ENCODE results near the gene AJUBA.
"Not testable (repeated sequence)": the region's sequence is repeated elsewhere in the genome, so short reads cannot be mapped to it uniquely, and the experiment has no call there.

Gene AJUBA

GRCh38 chr14:22982477-22983245 lies at the start of gene AJUBA:
Gene AJUBA, minus strand, starts transcription at chr14:22982551. Its CDS starts 285 bp downstream, at chr14:22982266.
- DNase-seq (ENCODE audit: low read depth, low spot score): peak; percentile 62
- H3K27ac ChIP-seq: peak within 1 kb of the TSS; percentile 100

GRCh38 chr14:23030936-23031335 lies 48.6 kb upstream of the AJUBA start:
- DNase-seq (ENCODE audit: low read depth, low spot score): no peak
- H3K27ac ChIP-seq: no peak overlapping the region

- no peak for DNase-seq (ENCODE audit: low read depth, low spot score)
- no peak overlapping the region for H3K27ac ChIP-seq
These were observed 46.4 kb upstream of the AJUBA start for GRCh38 chr14:23028799-23029198.

GRCh38 chr14:23025151-23025814 lies 42.9 kb upstream of the AJUBA start:
- H3K27ac ChIP-seq: no peak overlapping the region
- DNase-seq (ENCODE audit: low read depth, low spot score): no peak

GRCh38 chr14:23024612-23025075 lies 42.3 kb upstream of the AJUBA start:
- H3K27ac ChIP-seq: no peak overlapping the region
- DNase-seq (ENCODE audit: low read depth, low spot score): no peak

- no peak overlapping the region for H3K27ac ChIP-seq
- no peak for DNase-seq (ENCODE audit: low read depth, low spot score)
These were observed 41.4 kb upstream of the AJUBA start for GRCh38 chr14:23023795-23024152.

GRCh38 chr14:23023022-23023794 lies 40.9 kb upstream of the AJUBA start:
- H3K27ac ChIP-seq: no peak overlapping the region
- no peak for DNase-seq (ENCODE audit: low read depth, low spot score)

GRCh38 chr14:23021889-23022442 lies 39.6 kb upstream of the AJUBA start:
- DNase-seq (ENCODE audit: low read depth, low spot score): no peak
- H3K27ac ChIP-seq: no peak overlapping the region

GRCh38 chr14:23021434-23021833 lies 39.1 kb upstream of the AJUBA start:
- no peak overlapping the region for H3K27ac ChIP-seq
- DNase-seq (ENCODE audit: low read depth, low spot score): no peak

GRCh38 chr14:23020143-23021128 lies 38.1 kb upstream of the AJUBA start:
- no peak overlapping the region for H3K27ac ChIP-seq
- DNase-seq (ENCODE audit: low read depth, low spot score): no peak

GRCh38 chr14:23018107-23018506 lies 35.8 kb upstream of the AJUBA start:
- H3K27ac ChIP-seq: no peak overlapping the region

GRCh38 chr14:23017091-23017490 lies 34.7 kb upstream of the AJUBA start:
- no peak for DNase-seq (ENCODE audit: low read depth, low spot score)
- H3K27ac ChIP-seq: no peak overlapping the region

More at GRCh38 chr14:23018107-23018506, 35.8 kb upstream of the AJUBA start:
- no peak for DNase-seq (ENCODE audit: low read depth, low spot score)

GRCh38 chr14:23015618-23016017 lies 33.3 kb upstream of the AJUBA start:
- DNase-seq (ENCODE audit: low read depth, low spot score): no peak
- no peak overlapping the region for H3K27ac ChIP-seq

GRCh38 chr14:23013749-23014054 lies 31.4 kb upstream of the AJUBA start:
- H3K27ac ChIP-seq; DNase-seq (ENCODE audit: low read depth, low spot score): not testable (repeated sequence)

GRCh38 chr14:23013054-23013748 lies 30.9 kb upstream of the AJUBA start:
- H3K27ac ChIP-seq: no peak overlapping the region
- DNase-seq (ENCODE audit: low read depth, low spot score): no peak

GRCh38 chr14:23009939-23010726 lies 27.8 kb upstream of the AJUBA start, which contains the start of gene C14orf93:
Gene C14orf93, minus strand, starts transcription at chr14:23010143. Its CDS starts 11,120 bp downstream, at chr14:22999023.
- H3K27ac ChIP-seq: peak within 1 kb of the TSS; percentile 58
- no peak for DNase-seq (ENCODE audit: low read depth, low spot score)

GRCh38 chr14:23009483-23009938 lies 27.2 kb upstream of the AJUBA start:
- DNase-seq (ENCODE audit: low read depth, low spot score): no peak
- H3K27ac ChIP-seq: peak overlapping the region; percentile 58

- DNase-seq (ENCODE audit: low read depth, low spot score): no peak
- H3K27ac ChIP-seq: peak overlapping the region; percentile 2
These were observed 26.5 kb upstream of the AJUBA start for GRCh38 chr14:23008831-23009230.
